Left renal cortex interstitium (tissue), 4 donors: Measurements from ENCODE around the gene FRAS1. TPM values are rescaled to one million over a fixed set of nuclear protein-coding genes. Genes with fewer than 3 reads are reported as not detected.
"Not testable (repeated sequence)": the region's sequence is repeated elsewhere in the genome, so short reads cannot be mapped to it uniquely, and the experiment has no call there.

ENCODE experiments used
- DNase-seq, 4 donors: peaks; one replicate each; pipeline ENCODE4 v3.0.0-alpha.2; 2013; ENCODE audit warnings: low read depth in 4 of 4, low spot score in 2 of 4, missing footprints in 1 of 4
- polyA plus RNA-seq, 4 donors: library from polyadenylated mRNA; unstranded; fragments of 120-200 nt; gene quantifications; one replicate each; pipeline ENCODE4 v1.2.1, GENCODE V29; 2013; ENCODE audit not compliant: insufficient read length in 4 of 4

The FRAS1 gene
- polyA plus RNA-seq, 4 donors, result 54.6 to 82.6 (median 69.7) TPM

DNA sequence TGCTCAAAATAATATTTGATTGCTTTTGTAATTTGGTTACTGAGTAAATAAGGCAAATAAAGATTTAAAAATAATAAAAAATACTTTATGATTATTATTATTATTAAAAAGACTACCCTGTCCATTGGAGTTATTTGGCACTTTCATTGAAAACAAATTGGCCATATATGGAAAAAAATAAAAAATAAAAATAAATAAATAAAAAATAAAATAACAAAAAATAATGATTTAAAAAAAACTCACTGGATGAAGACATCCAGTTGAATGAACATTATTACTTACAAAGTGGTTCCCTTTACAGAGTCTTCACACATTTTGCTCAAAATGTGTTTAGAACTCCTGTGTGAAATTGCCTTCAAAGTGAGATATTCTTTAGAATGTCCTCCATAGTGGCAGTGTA lies 353.1 kb downstream of the FRAS1 start:
- no peak for DNase-seq

DNA sequence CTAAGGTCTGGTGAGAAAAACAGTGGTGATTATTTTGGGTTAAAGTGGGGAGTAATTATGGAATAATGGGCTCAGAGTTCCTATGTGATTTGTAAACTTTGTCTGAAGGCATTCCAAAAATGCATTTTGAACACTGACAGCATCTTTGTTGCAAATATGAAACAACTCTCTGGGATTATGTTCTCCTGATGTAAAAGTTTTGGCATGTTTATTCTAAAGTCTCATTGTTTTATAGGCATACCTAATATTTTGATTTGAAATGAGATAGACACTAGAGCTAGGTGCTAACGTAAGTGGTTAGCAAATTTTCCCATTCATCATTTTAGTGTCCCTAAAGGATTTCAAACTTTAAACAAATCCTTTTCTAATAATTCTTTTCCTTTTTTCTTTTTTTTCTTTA lies 353.6 kb downstream of the FRAS1 start:
- no peak for DNase-seq

- DNase-seq, result no peak
Measured at GRCh38 chr4:78414116-78414515, 357.0 kb downstream of the FRAS1 start.

DNA sequence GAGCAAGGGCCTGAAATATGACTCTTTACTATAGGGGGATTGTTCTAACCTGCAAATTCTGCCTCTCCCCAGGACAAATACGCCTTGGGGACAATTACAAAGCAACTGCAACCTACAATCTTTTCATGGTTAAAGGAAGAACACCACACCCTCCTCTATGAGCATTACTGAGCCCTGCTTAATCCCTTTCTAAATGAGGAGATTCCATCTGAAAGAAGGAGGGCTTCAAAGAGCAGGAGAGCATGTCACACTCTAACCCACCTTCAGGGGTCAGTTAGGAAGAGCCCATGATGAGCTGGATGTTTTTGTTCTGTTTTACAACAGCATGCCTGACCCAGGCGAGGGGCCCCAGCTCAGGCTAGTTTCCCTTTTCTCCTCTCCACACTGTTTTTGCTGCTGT lies 360.5 kb downstream of the FRAS1 start:
- no peak for DNase-seq

DNA sequence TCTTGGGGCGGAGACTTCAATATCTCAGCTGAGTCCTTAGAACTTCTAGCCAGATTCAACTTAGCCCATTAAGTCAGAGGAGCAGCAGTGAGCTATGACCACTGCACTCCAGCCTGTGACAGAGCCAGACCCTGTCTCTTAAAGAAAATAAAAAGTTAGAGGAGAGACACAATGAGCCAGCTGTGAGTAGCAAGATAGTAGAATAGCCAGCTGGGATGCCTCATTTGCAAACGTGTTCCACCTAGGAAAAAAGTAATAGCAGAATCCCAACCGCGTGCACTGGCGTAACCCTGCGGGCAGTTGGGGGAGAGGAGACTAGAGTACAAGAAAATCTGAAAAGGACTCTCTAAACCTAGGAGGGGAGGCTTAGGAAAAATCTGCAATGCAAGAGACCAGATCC lies 361.3 kb downstream of the FRAS1 start:
- no peak for DNase-seq

DNA sequence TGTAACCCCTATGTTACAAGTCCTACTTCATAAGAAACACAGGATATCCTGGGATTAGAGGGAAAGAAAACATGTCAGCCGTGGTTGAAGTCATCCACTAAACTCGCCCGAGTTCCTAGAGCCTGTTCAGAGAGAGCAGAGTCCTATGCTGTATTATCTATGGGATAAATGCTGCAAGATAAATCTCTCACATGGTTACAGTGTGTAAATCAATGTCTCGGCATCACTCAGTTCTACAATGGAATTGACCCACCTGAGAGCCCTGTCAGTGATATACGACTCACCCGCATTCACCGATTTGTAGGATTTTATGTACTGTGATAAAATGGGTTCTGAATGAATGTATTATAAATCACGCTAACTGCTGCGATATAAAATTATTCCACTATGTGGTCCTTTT lies 366.7 kb downstream of the FRAS1 start:
- no peak for DNase-seq

DNA sequence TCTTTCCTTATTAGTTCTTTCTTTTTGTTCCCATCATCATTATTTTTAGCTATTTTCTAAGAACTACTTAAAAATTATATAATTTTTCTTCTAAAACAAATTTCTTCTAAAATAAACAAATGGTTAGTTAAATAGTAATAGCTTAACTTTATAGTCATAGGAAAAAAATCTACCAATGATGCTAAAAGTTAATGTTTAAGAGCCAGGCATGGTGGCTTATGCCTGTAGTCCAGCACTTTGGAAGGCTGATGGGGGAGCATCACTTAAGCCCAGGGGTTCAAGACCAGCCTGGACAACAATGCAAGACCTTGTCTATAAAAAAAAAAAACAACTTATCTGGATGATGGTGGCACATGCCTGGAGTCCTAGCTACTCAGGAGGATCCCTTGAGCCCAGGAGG lies 367.3 kb downstream of the FRAS1 start:
- no peak for DNase-seq

DNA sequence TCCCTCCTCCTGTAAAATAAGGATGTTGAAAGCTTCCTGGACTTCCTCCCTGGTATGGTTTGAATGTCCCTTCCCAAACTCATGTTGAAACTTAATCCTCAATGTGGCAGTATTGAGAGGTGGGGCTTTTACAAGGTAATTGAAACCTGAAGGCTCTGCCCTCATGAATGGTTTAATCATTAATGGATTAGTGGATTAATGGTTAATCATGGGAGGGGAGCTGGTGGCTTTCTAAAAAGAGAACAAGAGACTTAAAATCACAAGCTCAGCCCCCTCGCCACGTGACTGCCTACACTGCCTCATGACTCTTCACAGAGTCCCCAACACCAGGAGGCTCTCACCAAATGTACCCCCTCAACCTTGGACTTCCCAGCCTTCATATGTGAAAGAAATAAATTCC lies 369.8 kb downstream of the FRAS1 start:
- DNase-seq, result peak in 1 of 4 donors; percentile 66

GRCh38 chr4:78428996-78429395 lies 371.9 kb downstream of the FRAS1 start:
- DNase-seq, result no peak

- DNase-seq, result no peak
Measured at GRCh38 chr4:78432896-78433295, 375.8 kb downstream of the FRAS1 start.

GRCh38 chr4:78437608-78438088 lies 380.5 kb downstream of the FRAS1 start:
- no peak for DNase-seq

DNA sequence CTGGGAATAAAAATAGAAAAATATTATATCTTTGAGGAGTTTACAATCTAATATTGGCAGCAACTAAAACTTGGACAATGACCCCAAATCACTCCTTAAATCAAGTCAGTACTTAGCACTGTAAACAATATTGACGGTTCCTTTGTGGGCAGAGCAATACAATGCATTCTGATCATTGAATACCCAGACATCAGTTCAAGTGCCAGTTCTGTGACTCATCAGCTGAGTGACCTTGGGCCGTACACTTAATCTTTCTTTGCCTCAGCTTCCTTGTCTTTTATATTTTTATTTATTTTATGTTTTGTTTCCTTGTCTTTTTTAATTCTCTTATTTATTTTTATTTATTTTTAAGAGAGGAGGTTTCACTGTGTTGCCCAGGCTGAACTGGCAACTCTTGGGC lies 382.2 kb downstream of the FRAS1 start:
- DNase-seq, result no peak

DNA sequence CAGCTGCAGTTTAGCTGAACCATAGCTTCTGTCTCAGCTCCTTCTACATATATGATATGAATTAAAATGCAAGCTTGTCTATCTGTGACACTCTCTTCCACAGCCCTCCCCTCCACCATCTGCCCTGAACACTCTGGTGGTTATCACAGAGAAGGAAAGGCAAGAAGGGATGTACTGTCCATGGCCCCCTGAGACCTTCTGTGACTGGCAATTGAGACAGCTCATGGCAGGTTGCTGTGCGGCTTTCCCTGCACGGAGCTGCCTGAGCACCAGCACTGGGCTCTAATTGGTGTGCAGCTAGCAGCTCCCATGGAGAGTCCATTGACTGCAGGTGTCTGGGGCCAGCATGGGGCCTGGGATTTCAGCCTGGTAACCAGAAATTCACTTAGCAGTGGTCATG lies 384.6 kb downstream of the FRAS1 start:
- no peak for DNase-seq

GRCh38 chr4:78446619-78447018 lies 389.5 kb downstream of the FRAS1 start:
- DNase-seq, result no peak

- no peak for DNase-seq
Measured at GRCh38 chr4:78451407-78451806, 394.3 kb downstream of the FRAS1 start.

- no peak for DNase-seq
Measured at GRCh38 chr4:78454016-78454415, 396.9 kb downstream of the FRAS1 start.

- no peak for DNase-seq
Measured at GRCh38 chr4:78457751-78458150, 400.6 kb downstream of the FRAS1 start.

GRCh38 chr4:78459327-78459726 lies 402.2 kb downstream of the FRAS1 start:
- no peak for DNase-seq

GRCh38 chr4:78460368-78460767 lies 403.2 kb downstream of the FRAS1 start:
- DNase-seq, result no peak

- no peak for DNase-seq
Measured at GRCh38 chr4:78464265-78464664, 407.1 kb downstream of the FRAS1 start.

- not testable (repeated sequence) for DNase-seq
Measured at GRCh38 chr4:78467223-78467622, 410.1 kb downstream of the FRAS1 start.

DNA sequence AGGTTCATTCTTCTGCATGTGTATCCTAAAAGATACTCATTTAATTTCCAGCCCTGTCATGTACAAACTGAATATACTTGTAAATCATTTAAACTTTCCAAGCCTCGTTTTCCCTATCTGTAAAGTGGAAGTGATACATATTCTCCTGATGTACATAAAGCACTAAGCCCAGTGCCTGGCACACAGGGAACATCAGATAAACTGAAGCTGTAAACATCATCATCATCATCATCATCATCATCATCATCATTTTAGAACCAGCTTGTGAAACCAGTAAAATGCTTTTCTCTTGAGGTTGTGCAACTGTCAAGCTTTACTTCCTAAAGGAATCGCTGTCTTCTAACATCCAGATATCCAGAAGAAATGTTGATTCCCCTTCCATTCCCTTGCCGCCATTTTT lies 411.1 kb downstream of the FRAS1 start:
- no peak for DNase-seq

GRCh38 chr4:78476108-78476704 lies 419.1 kb downstream of the FRAS1 start:
- no peak for DNase-seq
